HG03521 (cell line): Measurements from ENCODE around the gene TRERF1.

Source experiments
- ATAC-seq: cut with Tn5 transposase; IDR thresholded peaks from one replicate; pipeline ENCODE4 v1.9.1; 2021; ENCODE audit warnings: mild to moderate bottlenecking, moderate library complexity; ENCODE audit not compliant: unreplicated experiment

Gene TRERF1

DNA sequence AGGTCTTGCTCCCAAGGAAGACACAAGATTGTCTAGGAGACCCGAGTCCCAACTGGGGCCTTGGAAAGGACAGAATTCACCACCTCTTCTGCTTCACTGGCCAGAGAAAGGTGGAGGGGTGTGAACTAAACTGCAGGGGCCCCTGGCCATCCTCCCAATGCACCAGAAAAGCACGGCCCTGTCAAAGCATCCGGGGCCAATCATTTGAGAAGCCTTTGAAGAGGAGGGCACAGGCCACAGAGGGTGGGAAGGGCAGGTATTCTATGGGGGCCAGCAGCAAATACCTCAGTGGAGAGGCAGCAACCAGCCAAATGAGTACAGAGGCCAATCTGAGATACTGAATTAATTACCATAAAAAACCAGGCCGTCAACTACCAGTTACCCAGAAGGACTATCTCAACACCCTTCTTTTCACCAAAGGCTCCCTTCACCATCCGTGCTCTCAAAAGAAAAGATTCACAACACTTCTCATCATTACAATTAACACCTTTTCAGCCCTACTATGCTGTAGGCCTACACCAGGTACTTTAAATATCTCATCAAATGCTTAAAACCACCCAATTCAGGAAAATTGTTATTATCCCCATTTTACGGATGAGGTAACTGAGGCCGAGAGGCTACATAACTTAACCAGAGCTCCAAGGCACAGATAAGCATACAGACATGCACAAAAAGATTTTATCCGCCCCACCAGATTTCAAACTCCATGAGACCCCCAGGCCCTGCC, 50.7 kb downstream of the TRERF1 start:
- no peak for ATAC-seq

DNA sequence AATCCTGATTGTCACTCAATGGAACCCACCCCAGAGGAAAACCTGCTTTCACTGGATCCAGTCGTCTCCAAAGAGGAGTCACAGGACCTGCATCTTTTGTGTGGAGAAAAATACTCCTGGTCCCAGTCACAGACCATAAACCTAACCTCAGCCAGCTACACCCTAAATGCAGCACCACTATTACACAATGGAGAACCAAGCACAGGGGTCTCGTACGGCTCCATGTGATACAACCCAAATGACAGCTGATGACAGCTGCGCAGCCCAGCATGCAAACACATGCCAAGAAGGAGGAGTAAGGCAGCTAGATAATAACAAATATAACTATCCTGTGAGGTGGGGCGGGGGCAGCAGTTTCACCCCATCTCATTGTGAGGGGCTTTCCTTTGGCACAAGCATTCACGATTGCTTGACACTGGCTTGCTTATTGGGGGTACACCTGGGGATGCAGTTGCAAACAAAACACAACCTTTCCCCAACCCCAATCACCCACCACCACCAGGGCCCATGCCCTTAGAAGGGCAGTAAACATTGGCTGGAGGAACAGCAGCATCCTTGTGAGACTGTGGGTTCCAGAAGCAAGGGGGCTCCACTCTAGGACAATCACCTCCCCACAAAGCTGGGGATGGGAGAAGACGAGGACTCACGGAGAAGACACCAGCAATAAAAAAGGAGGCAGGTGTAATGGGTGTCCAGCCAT, 51.5 kb downstream of the TRERF1 start:
- ATAC-seq, result no peak

DNA sequence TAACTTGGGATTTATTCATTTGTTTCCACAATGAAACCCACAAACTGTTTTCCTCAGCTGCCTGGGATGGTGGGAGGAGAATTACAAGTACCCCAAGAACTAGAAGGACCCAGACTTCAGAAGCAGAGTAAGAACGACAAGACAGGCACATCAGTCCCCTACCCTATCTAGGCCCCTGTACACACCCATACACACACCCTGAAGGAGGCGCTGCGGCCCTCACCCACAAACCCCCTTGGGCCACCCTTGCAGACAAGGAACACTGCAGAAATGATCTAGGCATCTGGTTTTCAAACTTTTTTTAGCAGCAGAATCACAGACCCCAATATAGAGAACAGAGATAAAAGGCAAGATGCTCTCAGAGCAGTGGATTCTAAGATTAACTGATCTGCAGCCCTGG, 55.0 kb downstream of the TRERF1 start:
- no peak for ATAC-seq

GRCh38 chr6:42394881-42395620, 56.7 kb downstream of the TRERF1 start:
- no peak for ATAC-seq

DNA sequence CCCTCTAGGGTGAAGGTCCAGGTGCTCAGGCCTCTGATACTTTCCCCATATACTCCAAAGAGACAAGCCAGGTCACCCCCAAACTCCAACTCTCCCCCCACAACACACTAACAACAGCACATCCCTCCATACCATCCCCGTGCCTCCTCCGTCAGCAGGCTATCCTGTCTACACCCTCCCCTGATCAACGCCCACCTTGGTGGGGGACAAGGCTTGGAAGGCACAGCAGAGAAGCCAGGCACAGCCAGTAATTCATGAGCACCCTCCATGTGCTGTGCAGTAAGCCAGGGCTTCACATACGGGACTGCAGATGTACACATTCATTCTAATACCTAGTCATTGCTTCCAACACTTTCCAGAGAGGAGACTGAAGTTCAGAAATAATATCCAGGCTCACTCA, 57.6 kb downstream of the TRERF1 start:
- no peak for ATAC-seq

- no peak for ATAC-seq
These were observed 58.4 kb downstream of the TRERF1 start for GRCh38 chr6:42393339-42393738.

GRCh38 chr6:42392833-42393232, 58.9 kb downstream of the TRERF1 start:
- ATAC-seq, result no peak

DNA sequence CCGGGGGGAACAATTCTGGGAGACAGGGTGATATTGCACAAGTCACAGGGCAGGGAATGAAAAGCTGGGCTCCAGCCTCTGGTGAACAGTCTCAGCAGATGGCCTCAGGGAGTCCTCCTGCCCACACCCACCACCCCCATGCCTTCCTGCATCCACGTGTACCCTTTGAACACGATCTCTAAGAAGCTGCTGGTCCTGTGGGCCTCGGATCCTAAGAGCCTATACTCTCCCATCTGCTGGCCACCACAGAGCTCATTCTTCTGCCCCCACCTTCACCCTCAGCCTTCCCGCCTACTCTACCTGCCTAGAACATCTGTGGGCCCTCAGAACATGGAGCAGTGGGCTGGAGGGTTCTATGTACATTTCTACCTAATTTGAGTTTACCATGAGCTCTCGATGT, 60.3 kb downstream of the TRERF1 start:
- no peak for ATAC-seq

- ATAC-seq, result no peak
These were observed 61.3 kb downstream of the TRERF1 start for GRCh38 chr6:42390228-42390934.

GRCh38 chr6:42389736-42390135, 62.0 kb downstream of the TRERF1 start:
- ATAC-seq, result no peak

DNA sequence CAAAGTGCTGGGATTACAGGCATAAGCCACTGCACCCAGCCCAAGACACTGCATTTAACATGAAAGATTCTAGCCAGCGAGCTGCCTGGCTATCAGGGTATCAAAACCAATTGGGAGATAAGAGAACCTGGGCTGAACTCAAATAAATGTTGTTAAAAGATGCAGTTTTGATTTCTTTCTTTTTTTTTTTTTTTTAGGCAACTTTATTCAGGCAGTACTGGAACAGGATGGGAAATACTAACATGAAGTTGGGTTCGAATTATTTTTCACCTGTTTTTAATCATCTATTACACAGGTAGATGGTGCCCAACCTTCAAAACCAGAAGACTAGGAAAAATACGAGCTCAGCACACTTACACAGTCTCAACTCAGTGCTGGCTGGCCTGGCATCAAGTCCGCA, 63.7 kb downstream of the TRERF1 start:
- no peak for ATAC-seq

DNA sequence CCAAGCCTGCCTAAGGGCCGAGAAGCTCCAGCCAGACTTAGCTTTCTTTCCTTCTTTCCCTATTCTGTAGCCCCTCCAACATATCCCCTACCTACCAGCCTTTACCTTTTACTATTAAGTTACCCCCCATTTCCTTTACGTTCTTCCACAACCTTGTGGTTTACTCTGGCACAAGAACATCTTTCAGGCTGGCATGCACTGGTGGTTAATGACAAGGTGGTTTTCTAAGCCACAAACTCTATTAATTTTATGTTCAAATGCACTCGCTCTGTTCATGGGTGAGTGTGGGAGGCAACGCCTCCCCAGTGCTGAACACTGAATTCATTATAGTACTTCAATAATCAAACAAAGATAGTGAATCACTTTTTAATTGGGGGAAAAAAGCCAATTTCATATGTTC, 64.4 kb downstream of the TRERF1 start:
- ATAC-seq, result no peak

DNA sequence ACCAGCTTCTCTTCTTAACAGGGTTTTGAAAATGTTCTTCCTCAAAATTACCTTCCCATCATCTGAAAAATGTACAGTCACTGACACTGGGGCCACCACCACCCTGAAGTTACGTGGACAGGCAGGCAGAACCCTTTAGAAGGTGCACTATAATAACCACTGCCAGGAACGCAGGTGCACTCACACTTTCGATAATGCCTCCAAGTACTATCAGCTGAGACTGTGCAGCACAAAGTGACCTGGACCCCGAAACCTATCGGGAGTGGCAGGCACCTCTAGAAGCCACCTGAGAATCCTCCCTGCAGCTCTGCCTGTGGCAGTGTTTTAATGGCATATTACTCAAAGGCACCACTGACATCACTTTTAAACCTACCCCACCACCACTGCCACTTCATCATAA, 66.4 kb downstream of the TRERF1 start:
- no peak for ATAC-seq

- ATAC-seq, result no peak
These were observed 68.1 kb downstream of the TRERF1 start for GRCh38 chr6:42383421-42384205.

DNA sequence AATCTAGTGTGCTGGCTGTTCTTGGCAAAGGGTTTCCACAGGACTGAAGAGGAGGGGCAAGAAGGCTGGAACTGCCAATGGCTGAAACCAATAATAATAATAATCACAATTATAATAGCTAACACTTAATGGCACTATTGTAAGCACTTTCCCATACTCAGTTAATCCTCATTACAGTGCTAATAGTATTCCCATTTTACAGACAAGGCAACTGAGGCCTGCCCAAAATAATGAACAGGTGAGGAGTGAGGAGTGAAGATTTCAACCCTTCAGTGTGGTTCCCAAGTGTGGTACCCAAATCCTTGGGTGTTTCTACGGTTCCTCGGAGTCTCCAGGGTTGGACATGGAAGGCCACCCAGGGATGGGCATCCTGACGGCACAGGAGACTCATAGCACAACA, 69.9 kb downstream of the TRERF1 start:
- no peak for ATAC-seq

- no peak for ATAC-seq
These were observed 71.3 kb downstream of the TRERF1 start for GRCh38 chr6:42380228-42380979.

DNA sequence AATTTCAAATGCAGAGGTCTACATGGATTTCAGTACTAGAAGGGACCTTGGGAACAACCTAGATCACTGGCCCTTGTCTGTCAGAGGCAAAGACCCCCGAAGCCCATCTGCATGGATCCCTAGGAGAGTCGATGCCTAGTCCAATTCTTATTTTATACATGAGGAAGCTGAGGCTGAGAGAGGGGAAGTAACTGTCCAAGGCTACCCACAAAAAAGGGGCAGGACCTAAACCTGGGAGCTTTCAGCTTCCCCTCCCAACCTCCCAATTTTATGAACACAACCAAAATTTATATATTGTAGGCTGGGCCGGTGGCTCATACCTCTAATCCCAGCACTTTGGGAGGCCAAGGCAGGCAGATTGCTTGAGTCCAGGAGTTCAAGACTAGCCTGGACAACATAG, 73.2 kb downstream of the TRERF1 start:
- ATAC-seq, result no peak

DNA sequence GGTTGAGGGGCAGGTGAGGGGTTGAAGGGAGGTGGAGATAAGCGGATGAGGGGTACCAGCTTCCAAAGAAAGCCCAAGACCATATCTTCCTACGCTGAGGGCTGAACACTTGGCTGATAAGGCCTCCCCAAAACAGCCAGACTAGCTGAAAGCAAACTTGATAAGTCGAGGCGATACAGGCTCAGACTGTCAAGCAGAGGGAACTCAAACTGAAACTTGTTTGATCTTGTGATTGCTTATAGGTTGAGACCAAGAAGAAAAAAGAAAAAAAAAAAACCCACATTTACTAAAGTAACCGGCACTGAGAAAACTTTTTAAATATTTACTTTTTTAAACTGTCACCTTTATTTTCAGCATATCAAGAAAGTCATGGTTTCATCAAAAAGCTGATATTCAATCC, 73.6 kb downstream of the TRERF1 start:
- ATAC-seq, result no peak

DNA sequence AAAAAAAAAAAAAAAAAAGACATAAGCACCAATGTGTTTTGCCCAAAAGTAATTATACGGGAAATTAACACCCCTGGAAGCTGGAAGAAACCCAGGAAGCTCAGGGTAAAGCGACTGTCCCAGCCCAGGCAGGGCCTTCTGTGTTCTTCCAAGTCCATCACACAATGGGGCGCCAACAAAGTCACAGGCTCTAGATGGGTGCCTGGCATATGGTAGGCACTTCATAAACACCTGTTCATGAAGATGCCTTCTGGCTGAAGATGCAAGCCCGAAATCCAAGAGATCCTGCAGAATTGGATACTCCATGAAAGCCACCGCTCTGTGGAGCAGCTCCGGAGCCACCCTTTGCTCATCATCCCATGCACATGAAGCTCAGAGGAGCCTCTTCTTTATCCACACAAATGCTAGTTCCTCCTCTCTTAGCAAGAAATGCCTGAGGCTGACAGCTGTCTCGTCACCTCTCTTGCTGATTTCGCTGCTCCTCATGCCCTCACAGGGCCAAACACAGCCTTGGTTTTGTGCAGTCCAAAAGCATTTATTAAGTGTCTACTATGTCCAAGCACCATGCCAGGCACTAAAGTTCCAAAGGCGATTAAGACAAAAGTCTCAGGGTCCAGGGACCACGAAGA, 76.6 kb downstream of the TRERF1 start:
- no peak for ATAC-seq
